Loucy (cell line): ENCODE measurements around the gene VSTM1.

ENCODE experiments used
- CTCF ChIP-seq: fragments of 200-600 bp; sonication (generic); conservative IDR thresholded peaks from 2 replicates; pipeline ENCODE4 v1.5.1; 2014; ENCODE audit warnings: mild to moderate bottlenecking, antibody characterized with exemption, low read length
- EZH2phosphoT487 ChIP-seq: fragments of 200-600 bp; IDR thresholded peaks from 2 replicates; pipeline ENCODE4 v1.6.1; 2018; ENCODE audit warnings: antibody characterized with exemption, mild to moderate bottlenecking, moderate library complexity, borderline replicate concordance

GRCh38 chr19:54041969-54042606, 21.6 kb downstream of the VSTM1 start:
- no peak for TF ChIP-seq CTCF
- TF ChIP-seq EZH2phosphoT487, result no peak
